Measurements from ENCODE around the gene ABCA2. TPM values are rescaled to one million over a fixed set of nuclear protein-coding genes. Genes with fewer than 3 reads are reported as not detected.
A peak's percentile ranks its signal among the peaks of the same experiment; 100 is the strongest.

The ABCA2 gene
- total RNA-seq, 2 donors from 2014 or later, result 37.2 to 60.5 TPM

GRCh38 chr9:137069508-137070091 is 41.6 kb upstream of the ABCA2 start:
- Histone ChIP-seq H3K27me3 (replicated peaks; ENCODE audit: insufficient read depth) (no peaks in the 10 kb centered on the region), H3K4me3 (no peak overlapping the region), H3K4me1 (ENCODE audit: control insufficient read depth in 1 of 2, low read depth in 2 of 2) (peaks cover 0 to 21% of the 10 kb centered on the region in 2 donors), H3K9me3 (no peaks in the 10 kb centered on the region), H3K27ac (no peak overlapping the region), H3K36me3 (no peaks in the 10 kb centered on the region)
- TF ChIP-seq CTCF (IDR thresholded peaks at IDR 0.05), result no peak
- DNase-seq (ENCODE audit: low spot score) (no peak), ATAC-seq (ENCODE audit: insufficient number of reproducible peaks, low FRiP score, low read depth) (no peak)

- H3K27me3 ChIP-seq (replicated peaks; ENCODE audit: insufficient read depth), result no peaks in the 10 kb centered on the region
- no peak for TF ChIP-seq CTCF (IDR thresholded peaks at IDR 0.05)
- ATAC-seq (ENCODE audit: insufficient number of reproducible peaks, low FRiP score, low read depth) (no peak), DNase-seq (ENCODE audit: low spot score) (no peak)
- H3K4me3 ChIP-seq, result no peak overlapping the region
- H3K9me3 ChIP-seq, result no peaks in the 10 kb centered on the region
- H3K36me3 ChIP-seq, result no peaks in the 10 kb centered on the region
- no peak overlapping the region for H3K27ac ChIP-seq
- H3K4me1 ChIP-seq (ENCODE audit: control insufficient read depth in 1 of 2, low read depth in 2 of 2), result peaks cover 0 to 29% of the 10 kb centered on the region in 2 donors
Observed at GRCh38 chr9:137068539-137069507, 40.8 kb upstream of the ABCA2 start.

GRCh38 chr9:137067860-137068538 is 40.0 kb upstream of the ABCA2 start:
- peak; percentile 70 for TF ChIP-seq CTCF (IDR thresholded peaks at IDR 0.05)
- ATAC-seq (ENCODE audit: insufficient number of reproducible peaks, low FRiP score, low read depth), result no peak
- no peaks in the 10 kb centered on the region for H3K36me3 ChIP-seq
- no peak overlapping the region for H3K4me3 ChIP-seq
- H3K9me3 ChIP-seq, result no peaks in the 10 kb centered on the region
- DNase-seq (ENCODE audit: low spot score), result no peak
- H3K27ac ChIP-seq, result no peak overlapping the region
- H3K4me1 ChIP-seq (ENCODE audit: control insufficient read depth in 1 of 2, low read depth in 2 of 2), result peaks cover 0 to 29% of the 10 kb centered on the region in 2 donors
- no peaks in the 10 kb centered on the region for H3K27me3 ChIP-seq (replicated peaks; ENCODE audit: insufficient read depth)

- H3K27ac ChIP-seq, result no peak overlapping the region
- peaks cover 0 to 27% of the 10 kb centered on the region in 2 donors for H3K4me1 ChIP-seq (ENCODE audit: control insufficient read depth in 1 of 2, low read depth in 2 of 2)
- no peaks in the 10 kb centered on the region for H3K36me3 ChIP-seq
- TF ChIP-seq CTCF (IDR thresholded peaks at IDR 0.05), result no peak
- no peak overlapping the region for H3K4me3 ChIP-seq
- H3K27me3 ChIP-seq (replicated peaks; ENCODE audit: insufficient read depth), result no peaks in the 10 kb centered on the region
- no peak for DNase-seq (ENCODE audit: low spot score)
- no peak for ATAC-seq (ENCODE audit: insufficient number of reproducible peaks, low FRiP score, low read depth)
- H3K9me3 ChIP-seq, result no peaks in the 10 kb centered on the region
Observed at GRCh38 chr9:137066096-137066861, 38.2 kb upstream of the ABCA2 start.

All from thoracic aorta (tissue), 2 donors.